NCI-H446 treated with DMSO at 0.1 percent for 48 hours (cell line): ENCODE results near the gene FGF3.

ENCODE experiments used
- DNase-seq: peaks from one replicate; lab custom pipeline; 2025; lab: John Stamatoyannopoulos, UW

Gene FGF3

GRCh38 chr11:69823641-69824265 lies 4.5 kb upstream of the FGF3 start:
- DNase-seq, result no peak

- DNase-seq, result no peak
Observed at GRCh38 chr11:69822676-69823494, 3.7 kb upstream of the FGF3 start.

GRCh38 chr11:69821511-69822040 lies 2.4 kb upstream of the FGF3 start:
- no peak for DNase-seq

- DNase-seq, result no peak
Observed at GRCh38 chr11:69820441-69820840, 1.2 kb upstream of the FGF3 start.

- no peak for DNase-seq
Observed at GRCh38 chr11:69819541-69820070, 390 bp upstream of the FGF3 start.

- DNase-seq, result no peak
Observed at GRCh38 chr11:69818231-69818602, 999 bp downstream of the FGF3 start.

- no peak for DNase-seq
Observed at GRCh38 chr11:69817265-69818230, 1.7 kb downstream of the FGF3 start.

GRCh38 chr11:69816671-69817070 lies 2.5 kb downstream of the FGF3 start:
- DNase-seq, result no peak

- no peak for DNase-seq
Observed at GRCh38 chr11:69815973-69816372, 3.2 kb downstream of the FGF3 start.

GRCh38 chr11:69814902-69815301 lies 4.3 kb downstream of the FGF3 start:
- no peak for DNase-seq

GRCh38 chr11:69814411-69814810 lies 4.8 kb downstream of the FGF3 start:
- DNase-seq, result no peak

GRCh38 chr11:69813839-69814238 lies 5.4 kb downstream of the FGF3 start:
- DNase-seq, result no peak

GRCh38 chr11:69812946-69813345 lies 6.3 kb downstream of the FGF3 start:
- no peak for DNase-seq

- no peak for DNase-seq
Observed at GRCh38 chr11:69812256-69812655, 7.0 kb downstream of the FGF3 start.

- DNase-seq, result no peak
Observed at GRCh38 chr11:69811431-69811830, 7.8 kb downstream of the FGF3 start.

GRCh38 chr11:69810289-69811118 lies 8.7 kb downstream of the FGF3 start:
- DNase-seq, result no peak

- DNase-seq, result no peak
Observed at GRCh38 chr11:69808667-69809086, 10.5 kb downstream of the FGF3 start.

- DNase-seq, result no peak
Observed at GRCh38 chr11:69807106-69807815, 12.0 kb downstream of the FGF3 start.

- DNase-seq, result no peak
Observed at GRCh38 chr11:69804769-69805508, 14.3 kb downstream of the FGF3 start.
